B cell (primary cell): ENCODE measurements around the gene APH1B. TPM values are rescaled to one million over a fixed set of nuclear protein-coding genes. Genes with fewer than 3 reads are reported as not detected.

Experiments
- ATAC-seq: fragments of 200-7000 bp; cut with Tn5 transposase; one replicate; pipeline ENCODE4 v1.10.0; 2021; ENCODE audit warnings: low read depth, mild to moderate bottlenecking, moderate number of reproducible peaks, moderate library complexity
- CTCF ChIA-PET: fragments of 350-600 bp; sonication (Branson Sonifier 250); formaldehyde crosslinking; loops from one replicate; lab custom pipeline; 2021; ENCODE audit warnings: antibody characterized with exemption, inconsistent platforms; lab: Charles Lee
- POLR2A ChIA-PET: fragments of 350-600 bp; sonication (Branson Sonifier 250); formaldehyde crosslinking; loops from one replicate; lab custom pipeline; 2021; ENCODE audit warnings: antibody characterized with exemption; lab: Charles Lee
- DNase-seq: peaks from one replicate; pipeline ENCODE4 v3.0.0; 2013
- H2AFZ ChIP-seq: 2 replicates; pipeline ENCODE4 v1.6.1; 2012; ENCODE audit warnings: mild to moderate bottlenecking, low read depth, low read length; ENCODE audit not compliant: insufficient read depth, poor library complexity, severe bottlenecking
- H3K27ac ChIP-seq, 2 donors: 1 replicate in 1 of 2; 2 replicates in 1 of 2; pipeline ENCODE4 v1.5.1; 2012 to 2013; ENCODE audit warnings: low read length in 2 of 2, mild to moderate bottlenecking in 2 of 2, moderate library complexity in 1 of 2
- H3K27me3 ChIP-seq, 4 experiments: fragments of 200-600 bp in 1 of 4; sonication (generic) in 1 of 4; replicated peaks in 1 of 4; 1 replicate in 2 of 4; 2 replicates in 2 of 4; pipeline versions ENCODE4 v1.6.1 to v1.7.0; 2013 to 2016; ENCODE audit warnings: low read length in 3 of 4, mild to moderate bottlenecking in 2 of 4, mixed read lengths in 1 of 4, moderate library complexity in 1 of 4; ENCODE audit not compliant: insufficient read depth in 4 of 4, control insufficient read depth in 3 of 4; ENCODE audit errors: control extremely low read depth in 1 of 4
- H3K36me3 ChIP-seq, 2 experiments: replicated peaks in 1 of 2; 1 replicate in 1 of 2; 2 replicates in 1 of 2; pipeline versions ENCODE4 v1.6.1 to v1.7.1; 2013; ENCODE audit warnings: low read length in 1 of 2; ENCODE audit not compliant: insufficient read depth in 2 of 2, control insufficient read depth in 1 of 2; ENCODE audit errors: control extremely low read depth in 1 of 2, extremely low read depth in 1 of 2
- H3K4me1 ChIP-seq, 2 donors: fragments of 200-600 bp in 1 of 2; sonication (generic) in 1 of 2; 1 replicate in 1 of 2; 2 replicates in 1 of 2; pipeline versions ENCODE4 v1.5.1 to v1.6.1; 2013 to 2017; ENCODE audit warnings: low read length in 2 of 2; ENCODE audit not compliant: control insufficient read depth in 2 of 2, insufficient read depth in 2 of 2
- H3K4me2 ChIP-seq: replicated peaks from 2 replicates; pipeline ENCODE3; 2012; ENCODE audit warnings: mild to moderate bottlenecking, low read depth, low read length; ENCODE audit not compliant: poor library complexity, severe bottlenecking
- H3K4me3 ChIP-seq, 5 experiments: fragments of 200-600 bp in 1 of 5; sonication (generic) in 1 of 5; 1 replicate in 3 of 5; 2 replicates in 2 of 5; pipeline versions ENCODE4 v1.5.1 to v1.7.0; 2011 to 2016; ENCODE audit warnings: low read length in 4 of 5, mild to moderate bottlenecking in 4 of 5, low read depth in 2 of 5, control low read depth in 1 of 5, moderate library complexity in 1 of 5; ENCODE audit not compliant: insufficient read depth in 1 of 5; ENCODE audit errors: control extremely low read depth in 1 of 5, extremely low read depth in 1 of 5
- H3K79me2 ChIP-seq: fragments of 200-600 bp; sonication (generic); one replicate; pipeline ENCODE4 v1.6.0; 2016; ENCODE audit warnings: low read length; ENCODE audit not compliant: control insufficient read depth, insufficient read depth
- H3K9ac ChIP-seq: fragments of 200-600 bp; sonication (generic); 2 replicates; pipeline ENCODE4 v1.6.1; 2017; ENCODE audit warnings: mild to moderate bottlenecking, low read length, moderate library complexity
- H3K9me3 ChIP-seq, 3 donors: one replicate each; pipeline versions ENCODE4 v1.6.1 to v1.7.1; 2013; ENCODE audit warnings: low read length in 2 of 3; ENCODE audit not compliant: control insufficient read depth in 2 of 3, insufficient read depth in 1 of 3; ENCODE audit errors: control extremely low read depth in 1 of 3
- H4K20me1 ChIP-seq: 2 replicates; pipeline ENCODE4 v1.6.0; 2012; ENCODE audit warnings: mild to moderate bottlenecking, low read length; ENCODE audit not compliant: insufficient read depth, control insufficient read depth, poor library complexity, severe bottlenecking
- H3K27ac Mint-ChIP-seq: one replicate; pipeline ENCODE4 v1.8.0; 2021; ENCODE audit warnings: mixed read lengths
- H3K27me3 Mint-ChIP-seq: one replicate; pipeline ENCODE4 v1.8.0; 2021; ENCODE audit warnings: mixed read lengths
- H3K4me1 Mint-ChIP-seq: one replicate; pipeline ENCODE4 v1.8.0; 2021; ENCODE audit warnings: mixed read lengths
- H3K4me3 Mint-ChIP-seq: one replicate; pipeline ENCODE4 v1.8.0; 2021; ENCODE audit warnings: mixed read lengths
- H3K9me3 Mint-ChIP-seq: one replicate; pipeline ENCODE4 v1.8.0; 2022; ENCODE audit warnings: mixed read lengths; ENCODE audit not compliant: insufficient read depth
- EZH2 ChIP-seq: IDR thresholded peaks from 2 replicates; pipeline ENCODE4 v1.6.1; 2012; ENCODE audit warnings: borderline replicate concordance, low read depth, mild to moderate bottlenecking, moderate library complexity, low read length; ENCODE audit not compliant: insufficient read depth, poor library complexity, severe bottlenecking
- WGBS: methylation state at CpG from one replicate; pipeline ENCODE4 v1.1.5; 2013; ENCODE audit warnings: missing lambda C conversion rate; ENCODE audit not compliant: insufficient coverage; 5-methylcytosine and 5-hydroxymethylcytosine counted together
- intact Hi-C: fragments of 100-400 bp; cut with micrococcal nuclease; formaldehyde crosslinking; loops from one replicate; pipeline ENCODE4 v1.10.0; 2022
- polyA plus RNA-seq: library from polyadenylated mRNA; depleted of rRNA; stranded (reverse); fragments of >200 nt; gene quantifications from 2 replicates; pipeline ENCODE4 v1.2.3, GENCODE V29; 2012
- total RNA-seq, 2 donors: library from RNA; stranded (reverse); fragments of 120-200 nt in 1 of 2; gene quantifications; 1 replicate in 1 of 2; 2 replicates in 1 of 2; pipeline versions ENCODE4 v1.2.3 to v1.2.4, GENCODE V29; 2013 to 2022
- TF ChIP-seq, protein P1 (sequence below): fragments of 200-600 bp; IDR thresholded peaks from one replicate; pipeline ENCODE4 v1.8.0; 2022; ENCODE audit warnings: antibody characterized with exemption, mild to moderate bottlenecking

APH1B gene
- total and polyA plus RNA-seq, 2 donors (not counting 1 experiment from before 2014, with no cell fraction given), result 7.6 to 45.2 TPM

DNA sequence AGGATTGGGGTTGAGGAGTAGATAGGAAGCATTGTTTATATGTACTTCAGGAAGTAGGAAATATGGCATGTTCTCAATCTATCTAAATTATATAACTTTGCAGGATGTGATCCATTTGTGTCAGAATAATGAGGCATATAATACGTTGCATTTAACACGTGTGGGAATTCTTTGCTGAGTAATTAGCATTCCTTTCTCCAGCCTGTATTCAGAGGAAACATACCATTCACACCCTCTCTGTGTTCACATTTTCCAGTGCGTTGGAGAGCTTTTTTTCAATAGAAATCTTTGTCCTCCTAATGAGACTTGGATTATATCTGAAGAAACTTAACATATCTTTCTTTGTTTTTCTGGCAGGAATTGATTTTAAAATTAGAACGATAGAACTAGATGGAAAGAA lies 33.0 kb upstream of the APH1B start:
- Mint-ChIP-seq H3K9me3 (no peaks in the 10 kb centered on the region), H3K27me3 (no peaks in the 10 kb centered on the region), H3K4me3 (no peak overlapping the region), H3K27ac (peak overlapping the region; percentile 21), H3K4me1 (peaks cover 39% of the 10 kb centered on the region)
- Histone ChIP-seq H3K27ac (peak overlapping the region in 1 of 2 donors; percentile 33), H3K36me3 (peaks cover 0 to 35% of the 10 kb centered on the region in 2 experiments), H3K9ac (no peak overlapping the region), H3K79me2 (peaks cover 81% of the 10 kb centered on the region), H4K20me1 (peaks cover 71% of the 10 kb centered on the region), H3K9me3 (peaks cover 0 to 3% (median 3%) of the 10 kb centered on the region in 3 donors), H3K27me3 (no peaks in the 10 kb centered on the region), H2AFZ (no peak overlapping the region), H3K4me1 (peaks cover 5 to 14% of the 10 kb centered on the region in 2 donors), H3K4me3 (no peak overlapping the region), H3K4me2 (no peak overlapping the region)
- ChIA-PET CTCF (no interaction called here), POLR2A (no interaction called here)
- WGBS, result no CpG with 5 or more reads among the region's 4 CpGs
- ATAC-seq, result no peak
- intact Hi-C loops, result loop anchor here (5.0 kb wide), 1 partner anchor 87 kb away; the partner anchor contains the start of gene RPS27L
- TF ChIP-seq, protein P1, sequence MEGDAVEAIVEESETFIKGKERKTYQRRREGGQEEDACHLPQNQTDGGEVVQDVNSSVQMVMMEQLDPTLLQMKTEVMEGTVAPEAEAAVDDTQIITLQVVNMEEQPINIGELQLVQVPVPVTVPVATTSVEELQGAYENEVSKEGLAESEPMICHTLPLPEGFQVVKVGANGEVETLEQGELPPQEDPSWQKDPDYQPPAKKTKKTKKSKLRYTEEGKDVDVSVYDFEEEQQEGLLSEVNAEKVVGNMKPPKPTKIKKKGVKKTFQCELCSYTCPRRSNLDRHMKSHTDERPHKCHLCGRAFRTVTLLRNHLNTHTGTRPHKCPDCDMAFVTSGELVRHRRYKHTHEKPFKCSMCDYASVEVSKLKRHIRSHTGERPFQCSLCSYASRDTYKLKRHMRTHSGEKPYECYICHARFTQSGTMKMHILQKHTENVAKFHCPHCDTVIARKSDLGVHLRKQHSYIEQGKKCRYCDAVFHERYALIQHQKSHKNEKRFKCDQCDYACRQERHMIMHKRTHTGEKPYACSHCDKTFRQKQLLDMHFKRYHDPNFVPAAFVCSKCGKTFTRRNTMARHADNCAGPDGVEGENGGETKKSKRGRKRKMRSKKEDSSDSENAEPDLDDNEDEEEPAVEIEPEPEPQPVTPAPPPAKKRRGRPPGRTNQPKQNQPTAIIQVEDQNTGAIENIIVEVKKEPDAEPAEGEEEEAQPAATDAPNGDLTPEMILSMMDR, result no peak
- no peak for TF ChIP-seq EZH2
- no peak for DNase-seq

DNA sequence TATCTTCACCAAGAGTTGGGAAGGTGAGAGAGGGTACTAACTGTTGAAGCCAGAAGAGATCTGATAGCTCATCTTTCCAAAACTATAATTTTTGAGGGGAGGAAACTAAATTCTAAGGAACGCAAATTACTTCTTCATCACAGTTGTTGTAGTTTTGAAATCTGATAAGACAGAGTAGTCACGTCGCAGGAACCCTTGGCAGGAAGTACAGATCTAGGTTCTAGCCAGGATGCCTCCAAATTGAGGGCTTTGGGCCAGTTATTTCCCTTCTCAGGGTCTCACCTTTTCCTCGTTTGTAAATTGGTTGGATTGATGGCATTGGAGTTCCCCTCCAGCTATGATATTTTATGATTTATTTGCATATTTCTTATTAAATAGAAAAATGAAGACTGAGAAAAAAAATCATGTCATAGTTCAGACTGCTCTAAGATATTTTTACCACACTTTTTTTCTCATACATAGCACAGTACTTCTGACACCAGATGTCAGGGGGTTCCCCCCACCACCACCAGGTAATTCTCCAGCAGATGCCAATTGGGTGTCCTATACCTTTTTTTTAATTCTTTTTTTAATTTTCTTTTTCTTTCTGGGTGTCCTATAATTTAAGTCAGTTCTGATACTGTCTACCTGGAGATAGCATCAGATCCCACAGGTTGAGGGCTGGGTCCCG lies 32.3 kb upstream of the APH1B start:
- no peaks in the 10 kb centered on the region for H3K9me3 Mint-ChIP-seq

More for the DNA sequence above, 32.3 kb upstream of the APH1B start:
- 50% methylated on average over 2 of the region's 5 CpGs for WGBS
- Histone ChIP-seq H3K36me3 (peaks cover 0 to 38% of the 10 kb centered on the region in 2 experiments), H3K27ac (peak overlapping the region in 1 of 2 donors; percentile 1), H3K9me3 (peaks cover 0 to 3% (median 3%) of the 10 kb centered on the region in 3 donors), H4K20me1 (peaks cover 64% of the 10 kb centered on the region), H2AFZ (no peak overlapping the region), H3K4me1 (peaks cover 5 to 11% of the 10 kb centered on the region in 2 donors), H3K4me2 (no peak overlapping the region), H3K4me3 (no peak overlapping the region), H3K27me3 (no peaks in the 10 kb centered on the region), H3K9ac (no peak overlapping the region), H3K79me2 (peaks cover 75% of the 10 kb centered on the region)
- ChIA-PET CTCF (no interaction called here), POLR2A (no interaction called here)
- no peak for ATAC-seq
- intact Hi-C loops, result loop anchor here (5.0 kb wide), 2 partner anchors 33 to 88 kb away; partner anchors contain the start of gene RPS27L
- H3K4me3 Mint-ChIP-seq, result no peak overlapping the region
- TF ChIP-seq, protein P1, result no peak
- TF ChIP-seq EZH2, result no peak
- DNase-seq, result no peak
- H3K4me1 Mint-ChIP-seq, result peaks cover 34% of the 10 kb centered on the region
- no peak overlapping the region for H3K27ac Mint-ChIP-seq
- H3K27me3 Mint-ChIP-seq, result no peaks in the 10 kb centered on the region
